MM.1S (cell line): ENCODE data around the gene DARS1.

Source experiments
- EZH2 ChIP-seq: fragments of 300-600 bp; sonication (generic); optimal IDR thresholded peaks from 2 replicates; pipeline ENCODE3; 2017; ENCODE audit warnings: low read depth, mild to moderate bottlenecking, antibody characterized with exemption, low read length, mixed read lengths
- TF ChIP-seq, protein P1 (sequence below): fragments of 300-600 bp; sonication (generic); IDR thresholded peaks from 2 replicates; pipeline ENCODE4 v1.5.1; 2016; ENCODE audit warnings: antibody characterized with exemption, low read length, mixed read lengths

DNA sequence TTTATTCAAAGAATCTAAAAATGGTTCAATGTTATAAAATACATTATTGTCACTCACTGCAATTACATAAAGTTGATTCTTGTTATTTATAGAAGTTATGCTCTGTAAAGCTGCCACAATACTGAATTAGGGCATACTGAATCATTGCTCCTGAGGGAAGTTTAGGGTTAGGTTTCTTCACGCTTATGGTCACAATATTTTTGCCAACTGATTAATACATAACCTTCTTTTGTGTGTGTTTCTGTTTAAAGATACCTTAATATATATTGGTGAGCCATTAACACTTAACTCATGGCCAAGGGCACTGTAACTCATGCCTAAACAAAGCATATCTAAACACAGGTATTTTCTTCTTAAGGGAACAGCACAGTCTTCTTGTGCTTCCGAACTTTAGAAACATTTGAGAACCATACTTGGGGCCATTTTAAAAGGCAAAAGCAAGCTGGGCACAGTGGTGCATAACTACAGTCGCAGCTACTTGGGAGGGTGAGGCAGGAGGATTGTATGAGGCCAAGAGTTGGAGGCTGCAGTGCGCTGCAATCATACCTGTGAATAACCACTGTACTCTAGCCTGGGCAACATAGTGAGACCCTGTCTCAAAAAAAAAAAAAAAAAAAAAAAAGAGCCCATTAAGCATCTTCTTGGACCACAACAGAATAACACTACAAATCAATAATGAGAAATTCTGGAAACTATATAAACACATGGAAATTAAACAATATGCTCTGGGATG is 15.6 kb downstream of the DARS1 start:
- TF ChIP-seq, protein P1, sequence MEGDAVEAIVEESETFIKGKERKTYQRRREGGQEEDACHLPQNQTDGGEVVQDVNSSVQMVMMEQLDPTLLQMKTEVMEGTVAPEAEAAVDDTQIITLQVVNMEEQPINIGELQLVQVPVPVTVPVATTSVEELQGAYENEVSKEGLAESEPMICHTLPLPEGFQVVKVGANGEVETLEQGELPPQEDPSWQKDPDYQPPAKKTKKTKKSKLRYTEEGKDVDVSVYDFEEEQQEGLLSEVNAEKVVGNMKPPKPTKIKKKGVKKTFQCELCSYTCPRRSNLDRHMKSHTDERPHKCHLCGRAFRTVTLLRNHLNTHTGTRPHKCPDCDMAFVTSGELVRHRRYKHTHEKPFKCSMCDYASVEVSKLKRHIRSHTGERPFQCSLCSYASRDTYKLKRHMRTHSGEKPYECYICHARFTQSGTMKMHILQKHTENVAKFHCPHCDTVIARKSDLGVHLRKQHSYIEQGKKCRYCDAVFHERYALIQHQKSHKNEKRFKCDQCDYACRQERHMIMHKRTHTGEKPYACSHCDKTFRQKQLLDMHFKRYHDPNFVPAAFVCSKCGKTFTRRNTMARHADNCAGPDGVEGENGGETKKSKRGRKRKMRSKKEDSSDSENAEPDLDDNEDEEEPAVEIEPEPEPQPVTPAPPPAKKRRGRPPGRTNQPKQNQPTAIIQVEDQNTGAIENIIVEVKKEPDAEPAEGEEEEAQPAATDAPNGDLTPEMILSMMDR, result no peak
- no peak for TF ChIP-seq EZH2
